HG03565 (cell line): ENCODE results near the gene CDH13.

Source experiments
- ATAC-seq: cut with Tn5 transposase; IDR thresholded peaks from one replicate; pipeline ENCODE4 v1.9.1; 2021; ENCODE audit warnings: mild to moderate bottlenecking, moderate library complexity; ENCODE audit not compliant: unreplicated experiment

The CDH13 gene

DNA sequence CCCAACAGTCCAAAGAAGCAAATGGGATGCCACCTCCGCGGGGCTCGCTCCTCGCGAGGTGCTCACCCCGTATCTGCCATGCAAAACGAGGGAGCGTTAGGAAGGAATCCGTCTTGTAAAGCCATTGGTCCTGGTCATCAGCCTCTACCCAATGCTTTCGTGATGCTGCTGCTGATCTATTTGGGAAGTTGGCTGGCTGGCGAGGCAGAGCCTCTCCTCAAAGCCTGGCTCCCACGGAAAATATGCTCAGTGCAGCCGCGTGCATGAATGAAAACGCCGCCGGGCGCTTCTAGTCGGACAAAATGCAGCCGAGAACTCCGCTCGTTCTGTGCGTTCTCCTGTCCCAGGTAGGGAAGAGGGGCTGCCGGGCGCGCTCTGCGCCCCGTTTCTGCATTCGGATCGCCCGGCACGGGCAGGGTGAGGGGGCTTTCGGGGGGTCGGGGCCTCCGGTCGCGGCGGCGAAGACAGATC, at the start of gene CDH13:
Gene CDH13 (plus strand): TSS at position 179 of the 471 bp plus-strand sequence.
- ATAC-seq, result no peak

GRCh38 chr16:82580298-82580890, 46.4 kb upstream of the CDH13 start:
- no peak for ATAC-seq

GRCh38 chr16:82582975-82583374, 43.8 kb upstream of the CDH13 start:
- no peak for ATAC-seq

- ATAC-seq, result no peak
Observed at GRCh38 chr16:82583422-82583821, 43.3 kb upstream of the CDH13 start.

GRCh38 chr16:82584553-82585152, 42.1 kb upstream of the CDH13 start:
- ATAC-seq, result no peak

DNA sequence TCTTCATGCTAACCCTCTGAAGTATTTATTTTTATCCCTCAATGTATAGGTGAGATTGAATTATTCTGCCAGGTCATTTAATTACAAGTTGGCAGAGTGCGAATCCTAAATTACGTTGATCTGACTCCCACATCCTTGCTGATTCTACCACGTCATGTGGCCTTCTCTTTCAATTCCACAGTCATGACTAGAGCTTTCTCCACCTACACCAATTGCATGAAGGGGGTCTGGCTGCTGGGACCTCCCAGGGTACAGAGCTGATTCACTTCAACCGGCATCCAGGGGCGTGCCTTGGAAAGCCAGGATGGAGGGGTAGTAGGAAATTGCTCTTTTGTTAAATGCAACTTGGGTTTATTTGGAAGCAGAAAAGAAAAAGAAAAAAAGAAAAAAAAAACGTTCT, 41.1 kb upstream of the CDH13 start:
- no peak for ATAC-seq

DNA sequence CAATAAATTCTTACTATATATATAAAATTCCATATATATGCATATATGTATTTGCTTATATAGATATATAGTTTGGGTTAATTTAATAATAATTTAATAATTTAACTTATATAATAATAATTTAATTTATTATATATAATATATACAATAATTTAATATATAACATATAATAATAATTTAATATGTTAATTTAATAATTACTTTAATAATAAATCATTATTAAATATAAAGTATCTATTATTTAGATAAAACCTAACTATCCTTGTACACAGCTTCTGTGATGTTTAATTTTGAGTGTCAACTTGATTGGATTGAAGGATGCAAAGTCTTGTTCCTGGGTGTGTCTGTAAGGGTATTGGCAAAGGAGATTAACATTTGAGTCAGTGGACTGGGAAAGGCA, 40.6 kb upstream of the CDH13 start:
- ATAC-seq, result no peak

GRCh38 chr16:82587289-82587688, 39.5 kb upstream of the CDH13 start:
- ATAC-seq, result no peak

DNA sequence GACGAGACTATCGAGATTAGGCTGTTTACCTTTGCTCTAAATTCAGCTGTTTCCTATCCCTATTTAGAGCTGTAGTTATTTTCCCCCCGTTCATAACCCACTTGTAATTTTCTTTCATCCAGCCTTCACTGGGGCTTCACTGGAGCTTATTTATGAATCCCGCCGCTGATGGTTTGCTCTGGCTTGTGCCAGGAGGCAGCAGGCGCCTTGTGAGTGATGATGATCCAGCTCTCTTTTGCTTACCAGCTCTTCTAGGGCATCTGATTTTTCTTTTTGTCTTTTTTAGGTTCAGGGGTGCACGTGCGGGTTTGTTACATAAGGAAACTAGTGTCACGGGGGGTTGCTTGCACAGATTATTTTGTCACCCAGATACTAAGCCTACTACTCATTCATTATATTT, 37.4 kb upstream of the CDH13 start:
- ATAC-seq, result no peak

- no peak for ATAC-seq
Observed at GRCh38 chr16:82594114-82594513, 32.7 kb upstream of the CDH13 start.

GRCh38 chr16:82598771-82599170, 28.0 kb upstream of the CDH13 start:
- no peak for ATAC-seq

DNA sequence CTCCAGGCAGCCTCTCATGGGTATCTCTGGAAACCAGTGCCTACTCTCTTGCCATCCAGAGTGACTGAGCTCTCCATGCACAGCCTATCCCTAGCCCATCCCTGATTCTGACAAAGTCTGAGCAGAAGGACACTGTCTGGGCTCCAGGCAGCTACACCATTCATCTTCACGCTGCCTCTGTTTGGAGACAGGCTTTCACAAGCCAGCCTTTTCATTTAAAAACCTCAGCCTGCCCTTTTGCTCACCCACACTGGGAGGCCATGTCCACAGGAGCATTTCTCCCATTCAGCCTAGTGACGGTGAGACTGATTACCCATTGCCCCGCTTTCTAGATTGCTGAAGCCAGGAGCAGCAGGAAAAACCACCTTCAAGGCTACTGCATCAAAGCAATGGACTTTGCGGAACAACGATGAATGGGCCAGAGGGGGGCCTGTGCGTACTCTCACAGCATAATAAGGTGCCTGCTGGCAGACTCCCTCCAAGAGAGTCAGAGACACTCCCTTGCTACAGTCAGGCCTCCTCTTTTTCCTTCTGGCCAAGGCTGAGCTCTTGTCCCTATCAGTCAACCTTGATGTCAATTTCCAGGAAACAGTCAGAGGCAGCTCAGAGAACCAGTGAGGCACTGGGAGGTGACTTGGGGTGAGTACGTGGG, 24.7 kb upstream of the CDH13 start:
- no peak for ATAC-seq

DNA sequence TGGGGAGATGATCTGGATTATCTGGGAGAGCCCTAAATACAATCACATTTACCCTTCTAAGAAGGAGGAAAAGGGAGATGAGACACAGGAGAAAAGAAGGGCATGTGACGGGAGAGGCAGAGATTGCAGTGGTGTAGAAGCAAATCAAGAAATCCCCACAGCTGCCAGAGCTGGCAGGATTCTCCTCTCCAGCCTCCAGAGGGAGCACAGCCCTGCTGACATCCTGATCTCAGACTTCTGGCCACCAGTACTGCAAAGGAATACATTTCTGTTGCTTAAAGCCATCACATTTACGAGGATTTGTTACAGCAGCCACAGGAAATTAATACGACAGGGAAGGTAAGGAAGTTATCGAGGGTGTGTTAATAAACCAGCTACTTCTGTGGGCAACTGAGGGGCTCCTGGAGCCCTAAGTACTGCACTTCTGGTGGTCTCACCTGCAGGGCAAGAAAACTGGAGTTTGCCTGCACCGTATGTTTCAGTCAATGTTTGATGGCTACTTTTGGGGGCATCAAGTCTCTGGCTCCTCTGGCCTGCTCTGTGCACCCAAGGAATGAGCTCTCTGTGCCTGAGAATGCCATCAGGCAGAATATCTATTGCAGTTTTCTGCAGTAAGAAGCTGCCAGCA, 22.9 kb upstream of the CDH13 start:
- no peak for ATAC-seq

- no peak for ATAC-seq
Observed at GRCh38 chr16:82605076-82605475, 21.7 kb upstream of the CDH13 start.

DNA sequence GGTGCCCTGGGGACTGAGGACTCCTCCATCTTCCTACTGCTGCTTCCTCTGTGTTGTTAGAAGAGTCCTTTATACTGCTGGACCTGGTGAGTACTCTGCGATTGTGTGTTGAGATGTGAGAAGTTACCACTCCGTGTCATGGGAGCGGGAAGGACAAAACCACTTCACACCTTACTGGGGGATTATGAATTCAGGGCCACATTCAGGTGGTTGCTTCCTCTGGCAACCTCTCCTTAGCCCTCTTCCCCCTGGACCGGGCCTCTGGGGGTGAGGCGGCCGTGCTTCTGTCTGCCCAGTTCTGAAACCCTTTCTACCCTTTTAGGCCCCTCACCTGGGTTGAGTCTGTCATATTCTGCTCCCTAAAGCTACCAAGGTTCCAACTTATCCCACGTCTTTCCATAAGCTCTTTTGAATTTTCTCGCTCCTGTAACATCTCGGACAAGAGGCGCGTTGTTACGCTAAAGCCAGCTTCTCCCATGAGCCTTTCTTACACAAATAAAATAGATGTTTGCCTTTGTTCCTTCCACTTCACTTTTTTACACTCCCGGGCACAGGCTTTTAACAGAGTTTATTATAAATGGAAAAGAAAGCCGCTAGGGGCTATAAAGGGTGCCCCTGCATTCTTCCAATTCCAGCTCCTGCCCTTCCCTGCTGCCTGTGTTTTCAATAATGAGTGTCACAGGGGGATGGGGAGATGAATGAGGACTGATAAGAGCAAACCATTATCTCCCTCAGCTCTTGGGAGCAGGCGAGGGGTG, 20.7 kb upstream of the CDH13 start:
- ATAC-seq, result no peak

DNA sequence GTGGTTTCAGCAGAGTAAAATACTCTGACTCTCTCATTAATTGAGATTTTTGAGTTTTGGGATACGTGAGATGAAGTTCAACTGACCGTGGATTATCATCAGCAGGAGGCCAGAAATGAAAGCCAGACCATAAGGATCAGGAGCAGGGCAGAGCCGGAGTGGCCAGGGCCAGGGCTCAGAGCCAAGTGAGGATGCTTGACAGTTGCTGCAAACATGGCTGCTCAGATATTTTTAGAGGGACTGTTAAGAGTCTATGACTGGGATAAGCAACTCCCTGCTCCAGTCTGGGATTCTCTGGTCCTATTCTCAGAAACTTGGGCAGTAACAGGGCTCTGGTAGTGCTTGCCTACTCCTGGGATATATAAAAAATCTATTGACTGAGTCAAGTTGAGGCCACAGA, 17.6 kb upstream of the CDH13 start:
- ATAC-seq, result no peak

GRCh38 chr16:82612263-82612662, 14.5 kb upstream of the CDH13 start:
- ATAC-seq, result no peak

DNA sequence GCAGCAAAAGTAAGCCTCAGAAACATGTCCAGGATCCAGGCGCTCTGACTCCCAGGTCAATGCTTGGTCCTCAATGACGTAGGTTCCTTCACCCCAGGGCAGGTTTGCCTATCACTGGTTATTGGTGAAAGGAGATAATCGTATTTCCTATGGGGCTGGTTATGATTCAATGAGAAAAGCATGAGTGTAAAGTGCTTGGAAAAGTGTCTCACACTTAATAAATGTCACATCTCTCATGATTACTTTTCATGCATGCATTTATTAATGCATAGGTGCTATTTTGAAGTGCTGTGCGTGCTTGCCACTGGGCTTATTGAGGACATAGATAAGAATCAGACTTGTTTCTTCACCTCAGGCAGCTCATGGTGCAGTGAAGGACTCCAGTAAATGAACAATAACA, 10.4 kb upstream of the CDH13 start:
- ATAC-seq, result no peak

DNA sequence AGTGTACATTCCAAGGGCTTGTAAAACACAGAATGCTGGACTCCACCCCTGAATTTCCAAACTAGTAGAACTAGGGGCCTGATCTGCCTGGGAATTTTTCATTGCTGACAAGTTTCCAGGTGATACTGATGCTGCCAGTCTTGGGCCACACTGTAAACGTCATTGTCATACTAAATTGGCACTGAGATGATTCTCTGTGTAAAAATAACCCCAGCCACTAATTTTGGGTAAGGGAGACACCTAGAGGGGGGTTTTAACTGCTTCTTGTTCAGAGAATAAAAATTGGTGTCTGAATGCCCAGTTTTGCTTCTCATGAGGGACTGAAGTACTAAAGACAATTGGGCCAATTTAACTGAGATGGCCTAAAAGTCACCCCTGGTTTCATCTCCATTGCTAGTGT, 5.0 kb upstream of the CDH13 start:
- ATAC-seq, result no peak

GRCh38 chr16:82623241-82623640, 3.5 kb upstream of the CDH13 start:
- ATAC-seq, result no peak
